Fibroblast of gingiva (primary cell): Measurements from ENCODE around the gene OR52B2.
"Not testable (repeated sequence)": the region's sequence is repeated elsewhere in the genome, so short reads cannot be mapped to it uniquely, and the experiment has no call there.

Source experiments
- DNase-seq: peaks from one replicate; pipeline ENCODE4 v3.0.0-alpha.2; 2011; ENCODE audit warnings: low read depth

OR52B2 gene

DNA sequence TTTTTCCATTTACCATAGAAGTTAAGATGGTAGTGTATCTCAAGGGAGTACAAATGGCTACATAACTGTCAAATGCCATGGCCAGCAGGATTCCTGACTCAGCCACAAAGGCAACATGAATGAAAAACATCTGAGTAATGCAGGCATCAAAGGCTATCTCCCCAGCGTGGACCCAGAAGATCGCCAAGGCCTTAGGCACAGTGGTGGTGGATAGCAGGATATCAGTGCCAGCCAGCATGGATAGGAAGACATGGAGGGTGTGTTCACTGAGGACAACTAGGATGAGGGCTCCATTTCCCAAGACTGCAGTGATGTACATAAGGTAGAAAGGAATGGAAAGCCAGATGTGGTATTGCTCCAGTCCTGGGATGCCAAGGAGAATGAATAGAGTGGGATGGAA is 18.0 kb downstream of the OR52B2 start:
- DNase-seq, result no peak

DNA sequence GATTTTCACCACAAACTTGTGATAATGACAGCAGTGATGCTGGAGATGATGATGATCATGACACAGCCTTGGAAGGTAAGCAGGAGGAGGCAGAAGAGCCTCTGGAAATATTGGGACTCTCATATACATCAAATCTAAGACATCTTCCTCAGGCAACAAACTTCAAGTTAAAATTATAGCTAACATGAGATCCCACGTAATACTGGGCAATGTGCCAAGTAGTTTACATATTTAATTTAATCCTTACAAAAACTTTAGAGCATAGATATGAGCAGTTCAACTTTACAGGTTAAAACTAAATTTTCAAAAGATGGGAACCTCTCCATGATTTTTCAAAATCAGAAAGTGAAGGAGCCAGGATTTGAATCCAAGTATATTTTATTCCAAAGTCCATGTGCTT is 19.0 kb downstream of the OR52B2 start:
- DNase-seq, result no peak

DNA sequence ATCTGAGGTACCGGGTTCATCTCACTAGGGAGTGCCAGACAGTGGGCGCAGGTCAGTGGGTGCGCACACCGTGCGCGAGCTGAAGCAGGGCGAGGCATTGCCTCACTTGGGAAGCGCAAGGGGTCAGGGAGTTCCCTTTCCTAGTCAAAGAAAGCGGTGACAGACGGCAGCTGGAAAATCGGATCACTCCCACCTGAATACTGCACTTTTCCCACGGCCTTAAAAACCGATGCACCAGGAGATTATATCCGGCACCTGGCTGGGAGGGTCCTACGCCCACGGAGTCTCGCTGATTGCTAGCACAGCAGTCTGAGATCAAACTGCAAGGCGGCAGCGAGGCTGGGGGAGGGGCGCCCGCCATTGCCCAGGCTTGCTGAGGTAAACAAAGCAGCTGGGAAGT is 26.4 kb downstream of the OR52B2 start:
- not testable (repeated sequence) for DNase-seq

DNA sequence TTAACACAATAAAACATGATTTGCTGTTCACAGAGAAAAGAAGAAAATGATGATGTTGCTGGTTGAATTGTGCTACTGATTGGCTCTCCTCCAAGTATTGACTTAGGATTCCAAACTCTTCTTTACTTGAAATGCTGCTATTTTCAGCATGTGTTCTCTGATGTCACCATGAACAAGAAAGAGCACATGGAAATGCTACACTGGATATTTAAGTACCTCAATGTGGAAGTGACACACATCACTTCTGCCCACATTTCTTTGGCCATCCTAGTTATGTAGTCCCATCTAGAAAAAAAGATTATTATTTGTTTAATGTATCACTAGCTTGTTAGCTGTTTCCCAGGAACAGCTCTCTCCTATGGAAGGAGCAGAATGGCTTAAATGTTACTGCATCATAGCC is 27.2 kb downstream of the OR52B2 start:
- DNase-seq, result no peak

DNA sequence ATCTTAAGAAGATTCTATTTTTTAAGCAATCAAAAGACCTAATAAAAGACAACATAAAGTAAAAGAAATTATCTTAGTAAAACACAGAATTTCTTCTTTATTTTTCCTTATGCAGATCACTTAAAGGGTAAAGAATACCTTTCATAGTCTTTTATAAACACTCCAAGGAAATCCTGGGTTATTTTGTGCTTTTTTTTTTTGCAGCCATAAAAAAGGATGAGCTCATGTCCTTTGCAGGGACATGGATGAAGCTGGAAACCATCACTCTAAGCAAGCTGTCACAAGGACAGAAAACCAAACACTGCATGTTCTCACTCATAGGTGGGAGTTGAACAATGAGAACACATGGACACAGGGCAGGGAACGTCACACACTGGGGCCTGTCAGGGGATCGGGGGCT is 34.2 kb downstream of the OR52B2 start:
- not testable (repeated sequence) for DNase-seq

DNA sequence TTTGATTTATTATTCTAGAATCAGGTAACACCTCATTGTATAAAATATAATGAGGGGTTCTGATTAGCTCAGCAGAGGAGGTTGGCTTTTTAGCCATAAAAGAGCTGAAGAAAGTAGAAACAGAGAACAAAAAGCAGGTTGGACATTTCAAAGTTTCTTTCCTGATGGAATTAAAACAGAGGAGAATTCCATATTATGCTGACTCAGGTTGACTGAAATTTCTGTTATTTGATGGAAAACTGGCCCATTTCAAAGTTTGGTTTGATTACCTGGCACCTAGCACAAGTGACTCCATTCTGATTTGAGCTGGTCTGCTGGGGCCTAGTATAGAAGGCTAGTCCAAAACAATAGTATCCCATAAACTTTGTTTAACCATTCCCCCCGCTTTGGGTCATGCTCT is 37.7 kb downstream of the OR52B2 start:
- DNase-seq, result no peak

DNA sequence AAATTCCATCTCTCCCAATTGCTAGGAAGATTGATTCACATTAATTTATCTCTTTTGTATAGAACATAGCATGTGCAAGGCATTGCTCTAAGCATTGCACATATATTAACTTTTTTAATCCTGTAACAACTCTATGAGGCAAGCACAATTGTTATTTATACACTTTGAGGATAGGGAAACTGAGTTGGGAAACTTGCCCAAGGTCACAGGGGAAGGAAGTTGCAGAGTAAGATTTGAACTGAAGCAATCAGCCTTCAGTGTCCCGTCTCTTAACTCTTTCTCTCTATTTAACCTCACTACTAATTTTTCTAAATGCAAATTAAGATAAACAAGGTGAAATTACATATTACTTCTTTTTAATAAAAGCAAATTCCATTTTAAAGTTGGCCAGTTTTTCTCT is 40.5 kb downstream of the OR52B2 start:
- no peak for DNase-seq

DNA sequence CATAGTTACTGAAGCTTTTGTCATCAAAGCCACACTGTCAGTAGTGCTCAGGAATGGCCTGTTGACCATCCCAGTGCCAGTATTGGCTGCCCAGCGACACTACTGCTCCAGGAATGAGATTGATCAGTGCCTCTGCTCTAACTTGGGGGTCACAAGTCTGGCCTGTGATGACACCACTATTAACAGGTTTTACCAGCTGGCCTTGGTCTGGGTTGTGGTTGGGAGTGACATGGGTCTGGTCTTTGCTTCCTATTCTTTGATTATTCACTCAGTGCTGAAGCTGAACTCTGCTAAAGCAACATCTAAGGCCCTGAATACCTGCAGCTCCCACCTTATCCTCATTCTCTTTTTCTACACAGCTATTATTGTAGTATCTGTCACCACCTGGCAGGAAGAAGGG is 41.1 kb downstream of the OR52B2 start:
- no peak for DNase-seq

DNA sequence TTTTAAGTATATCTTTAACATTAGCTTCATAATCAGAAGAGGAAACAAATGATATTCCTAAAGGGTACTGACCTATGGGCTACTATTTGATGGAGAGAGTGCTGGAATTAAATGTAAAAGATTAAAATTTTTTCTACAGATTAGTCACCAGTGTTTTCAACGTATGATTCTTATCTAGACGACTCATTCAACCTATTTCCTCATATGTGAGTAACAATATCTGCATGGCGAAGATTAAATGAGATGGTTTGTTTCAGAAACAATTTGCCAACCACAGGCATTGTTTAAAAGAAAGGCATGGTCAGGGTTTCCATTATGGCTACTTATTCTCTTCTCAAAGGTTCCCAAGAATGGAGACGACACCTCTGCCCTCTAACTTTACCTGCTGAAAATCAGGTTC is 42.2 kb downstream of the OR52B2 start:
- DNase-seq, result no peak

DNA sequence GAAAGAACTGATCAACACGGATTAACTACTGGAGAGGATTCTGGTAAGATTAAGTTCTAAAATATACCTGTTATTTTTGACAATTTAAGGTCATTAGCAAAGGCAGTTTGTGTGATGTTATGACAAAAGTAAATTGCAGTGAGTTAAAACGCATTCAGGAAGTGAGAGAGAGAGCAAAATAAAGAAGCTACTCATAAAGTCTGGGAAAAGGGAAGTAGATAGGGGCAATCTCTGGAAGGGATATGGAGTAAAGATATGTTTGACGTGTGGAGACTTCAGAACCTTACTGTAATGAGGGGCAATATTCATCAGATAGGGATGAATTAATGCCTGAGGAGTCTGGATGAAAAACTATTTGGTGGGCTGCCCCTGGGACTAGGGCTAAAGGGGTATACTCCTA is 45.9 kb downstream of the OR52B2 start:
- DNase-seq, result no peak
